Body of pancreas (tissue), 4 donors: ENCODE data around the gene ABLIM1. TPM values are rescaled to one million over a fixed set of nuclear protein-coding genes. Genes with fewer than 3 reads are reported as not detected.

Experiments used
- ATAC-seq: fragments of 150-250 bp; one replicate; pipeline ENCODE4 v1.9.1; 2016
- DNase-seq, 4 donors: peaks; one replicate each; pipeline ENCODE4 v3.0.0-alpha.2; 2019
- H3K27ac ChIP-seq, 4 donors: fragments of 200-600 bp; sonication (generic); 1 replicate in 3 of 4; 2 replicates in 1 of 4; pipeline versions ENCODE4 v1.5.1 to v1.6.1; 2016 to 2019; ENCODE audit warnings: mild to moderate bottlenecking in 1 of 4, mixed read lengths in 1 of 4, moderate library complexity in 1 of 4
- H3K27me3 ChIP-seq, 2 donors: fragments of 200-600 bp; sonication (generic); one replicate each; pipeline ENCODE4 v1.6.0; 2016; ENCODE audit warnings: mild to moderate bottlenecking in 1 of 2
- H3K36me3 ChIP-seq, 2 donors: fragments of 200-600 bp; sonication (generic); replicated peaks in 1 of 2; 2 replicates each; pipeline ENCODE4 v1.5.1; 2016; ENCODE audit warnings: low read depth in 2 of 2; ENCODE audit not compliant: insufficient read depth in 1 of 2
- H3K4me1 ChIP-seq: fragments of 200-600 bp; sonication (generic); one replicate; pipeline ENCODE4 v1.6.0; 2016
- H3K4me3 ChIP-seq, 2 donors: fragments of 200-600 bp; sonication (generic); 1 replicate in 1 of 2; 2 replicates in 1 of 2; pipeline ENCODE4 v1.5.1; 2016 to 2019
- H3K9me3 ChIP-seq, 3 donors: fragments of 200-600 bp; sonication (generic); 1 replicate in 2 of 3; 2 replicates in 1 of 3; pipeline ENCODE4 v1.5.1; 2016
- CTCF ChIP-seq, 7 experiments: fragments of 450-650 bp in 4 of 7; fragments of 200-600 bp in 3 of 7; sonication (generic) in 3 of 7; IDR thresholded peaks; one replicate each; pipeline ENCODE4 v1.5.1; 2016 to 2019; ENCODE audit warnings: antibody characterized with exemption in 7 of 7
- POLR2A ChIP-seq, 3 donors: fragments of 450-650 bp; IDR thresholded peaks; one replicate each; pipeline ENCODE4 v1.6.1; 2016; ENCODE audit warnings: antibody characterized with exemption in 3 of 3, mild to moderate bottlenecking in 2 of 3
- WGBS, 2 donors: methylation state at CpG; one replicate each; pipeline ENCODE4 v1.1.5; 2017; 5-methylcytosine and 5-hydroxymethylcytosine counted together
- intact Hi-C: fragments of 100-400 bp; cut with DNase I; formaldehyde crosslinking; loops from one replicate; pipeline ENCODE4 v1.15.1; 2023
- total RNA-seq, 2 donors: library from RNA; depleted of rRNA; stranded (reverse); fragments of >200 nt; gene quantifications; one replicate each; pipeline ENCODE4 v1.1.0, GENCODE V29; 2016

The ABLIM1 gene
- total RNA-seq, 2 donors from 2014 or later = 34.6 to 54.7 TPM

GRCh38 chr10:114532226-114532625 lies 125.8 kb downstream of the ABLIM1 start:
- DNase-seq = no peak
- Histone ChIP-seq H3K27me3 (no peaks in the 10 kb centered on the region), H3K9me3 (no peaks in the 10 kb centered on the region), H3K4me3 (no peak overlapping the region), H3K4me1 (peaks cover 2% of the 10 kb centered on the region), H3K36me3 (no peaks in the 10 kb centered on the region), H3K27ac (no peak overlapping the region)
- TF ChIP-seq POLR2A (IDR thresholded peaks at IDR 0.05) = no peak
- TF ChIP-seq CTCF (IDR thresholded peaks at IDR 0.05) = no peak
- intact Hi-C loops = no loop called here
- WGBS, 2 donors = 91 to 93% methylated on average over 4 to 5 of the region's 5 CpGs
- ATAC-seq = no peak

- Histone ChIP-seq H3K27me3 (no peaks in the 10 kb centered on the region), H3K36me3 (no peaks in the 10 kb centered on the region), H3K27ac (peak overlapping the region; percentile 12 to 73 (median 60)), H3K4me1 (peaks cover 23% of the 10 kb centered on the region), H3K4me3 (peak overlapping the region in 1 of 2 donors; percentile 4), H3K9me3 (no peaks in the 10 kb centered on the region)
- intact Hi-C loops = no loop called here
- 5 to 6% methylated on average over 22 to 24 of the region's 24 CpGs for WGBS, 2 donors
- ATAC-seq (peak; percentile 93), DNase-seq (peak; percentile 71 to 79 (median 77))
- TF ChIP-seq CTCF (IDR thresholded peaks at IDR 0.05) (no peak), POLR2A (IDR thresholded peaks at IDR 0.05) (peak; percentile 48 to 75 (median 68))
Observed at GRCh38 chr10:114526504-114527238, 131.4 kb downstream of the ABLIM1 start.

- peak overlapping the region in 1 of 2 donors; percentile 4 for H3K4me3 ChIP-seq
- H3K9me3 ChIP-seq = no peaks in the 10 kb centered on the region
- no peaks in the 10 kb centered on the region for H3K36me3 ChIP-seq
- TF ChIP-seq POLR2A (IDR thresholded peaks at IDR 0.05) = no peak
- TF ChIP-seq CTCF (IDR thresholded peaks at IDR 0.05) = no peak
- peak overlapping the region in 3 of 4 donors; percentile 48 to 73 (median 73) for H3K27ac ChIP-seq
- no peaks in the 10 kb centered on the region for H3K27me3 ChIP-seq
- ATAC-seq = peak; percentile 14
- peaks cover 23% of the 10 kb centered on the region for H3K4me1 ChIP-seq
- intact Hi-C loops = no loop called here
- WGBS, 2 donors = 13 to 18% methylated on average over 5 of the region's 5 CpGs
- DNase-seq = no peak
Observed at GRCh38 chr10:114526126-114526503, 132.0 kb downstream of the ABLIM1 start.

GRCh38 chr10:114525368-114525949 lies 132.6 kb downstream of the ABLIM1 start:
- H3K27ac ChIP-seq = peak overlapping the region in 1 of 4 donors; percentile 73
- intact Hi-C loops = no loop called here
- TF ChIP-seq CTCF (IDR thresholded peaks at IDR 0.05) = no peak
- TF ChIP-seq POLR2A (IDR thresholded peaks at IDR 0.05) = no peak

More at GRCh38 chr10:114525368-114525949, 132.6 kb downstream of the ABLIM1 start:
- Histone ChIP-seq H3K27me3 (no peaks in the 10 kb centered on the region), H3K4me1 (peaks cover 26% of the 10 kb centered on the region), H3K36me3 (no peaks in the 10 kb centered on the region), H3K9me3 (no peaks in the 10 kb centered on the region), H3K4me3 (no peak overlapping the region)
- ATAC-seq = no peak
- no peak for DNase-seq
- 61 to 64% methylated on average over 8 of the region's 8 CpGs for WGBS, 2 donors
